Measurements from ENCODE around the gene PSMD14. TPM values are rescaled to one million over a fixed set of nuclear protein-coding genes. Genes with fewer than 3 reads are reported as not detected.
A peak's percentile ranks its signal among the peaks of the same experiment; 100 is the strongest.
"Not testable (repeated sequence)": the region's sequence is repeated elsewhere in the genome, so short reads cannot be mapped to it uniquely, and the experiment has no call there.

Gene PSMD14
- total RNA-seq, 2 donors from 2014 or later, result 100 to 106 TPM

- no peak overlapping the region for H3K4me3 Mint-ChIP-seq
- ATAC-seq (no peak), DNase-seq (ENCODE audit: low spot score) (no peak)
- no peak overlapping the region for H3K27ac Mint-ChIP-seq
- peaks cover 21 to 35% of the 10 kb centered on the region in 2 donors for H3K4me1 Mint-ChIP-seq (ENCODE audit: low read depth in 2 of 2)
- H3K36me3 Mint-ChIP-seq, result no peaks in the 10 kb centered on the region
- H3K27me3 Mint-ChIP-seq, result no peaks in the 10 kb centered on the region
- H3K9me3 Mint-ChIP-seq, result no peaks in the 10 kb centered on the region
These were observed 44.5 kb downstream of the PSMD14 start for GRCh38 chr2:161352719-161353118.

- DNase-seq (ENCODE audit: low spot score) (no peak), ATAC-seq (no peak)
- no peaks in the 10 kb centered on the region for H3K9me3 Mint-ChIP-seq
- no peak overlapping the region for H3K4me3 Mint-ChIP-seq
- H3K4me1 Mint-ChIP-seq (ENCODE audit: low read depth in 2 of 2), result peaks cover 24 to 38% of the 10 kb centered on the region in 2 donors
- no peaks in the 10 kb centered on the region for H3K36me3 Mint-ChIP-seq
- no peaks in the 10 kb centered on the region for H3K27me3 Mint-ChIP-seq
- no peak overlapping the region for H3K27ac Mint-ChIP-seq
These were observed 45.3 kb downstream of the PSMD14 start for GRCh38 chr2:161353543-161353942.

GRCh38 chr2:161354106-161354505 lies 45.9 kb downstream of the PSMD14 start:
- DNase-seq (ENCODE audit: low spot score) (no peak), ATAC-seq (no peak)
- H3K4me3 Mint-ChIP-seq, result no peak overlapping the region
- H3K36me3 Mint-ChIP-seq, result no peaks in the 10 kb centered on the region
- H3K27ac Mint-ChIP-seq, result no peak overlapping the region
- H3K9me3 Mint-ChIP-seq, result no peaks in the 10 kb centered on the region
- H3K27me3 Mint-ChIP-seq, result no peaks in the 10 kb centered on the region
- H3K4me1 Mint-ChIP-seq (ENCODE audit: low read depth in 2 of 2), result peaks cover 21 to 36% of the 10 kb centered on the region in 2 donors

GRCh38 chr2:161355106-161355505 lies 46.9 kb downstream of the PSMD14 start:
- Mint-ChIP-seq H3K9me3 (no peaks in the 10 kb centered on the region), H3K27ac (no peak overlapping the region), H3K27me3 (no peaks in the 10 kb centered on the region), H3K4me1 (ENCODE audit: low read depth in 2 of 2) (peaks cover 17 to 29% of the 10 kb centered on the region in 2 donors), H3K36me3 (no peaks in the 10 kb centered on the region), H3K4me3 (no peak overlapping the region)
- DNase-seq (ENCODE audit: low spot score) (no peak), ATAC-seq (no peak)

- H3K4me1 Mint-ChIP-seq (ENCODE audit: low read depth in 2 of 2), result peaks cover 17 to 29% of the 10 kb centered on the region in 2 donors
- no peak overlapping the region for H3K27ac Mint-ChIP-seq
- H3K27me3 Mint-ChIP-seq, result no peaks in the 10 kb centered on the region
- no peaks in the 10 kb centered on the region for H3K36me3 Mint-ChIP-seq
- no peaks in the 10 kb centered on the region for H3K9me3 Mint-ChIP-seq
- ATAC-seq (no peak), DNase-seq (ENCODE audit: low spot score) (no peak)
- no peak overlapping the region for H3K4me3 Mint-ChIP-seq
These were observed 47.8 kb downstream of the PSMD14 start for GRCh38 chr2:161355983-161356382.

GRCh38 chr2:161357097-161357496 lies 48.9 kb downstream of the PSMD14 start:
- no peak overlapping the region for H3K4me3 Mint-ChIP-seq
- H3K9me3 Mint-ChIP-seq, result no peaks in the 10 kb centered on the region
- no peak overlapping the region for H3K27ac Mint-ChIP-seq
- H3K4me1 Mint-ChIP-seq (ENCODE audit: low read depth in 2 of 2), result peaks cover 11 to 23% of the 10 kb centered on the region in 2 donors
- H3K27me3 Mint-ChIP-seq, result no peaks in the 10 kb centered on the region
- H3K36me3 Mint-ChIP-seq, result no peaks in the 10 kb centered on the region
- DNase-seq (ENCODE audit: low spot score) (no peak), ATAC-seq (no peak)

GRCh38 chr2:161358838-161359237 lies 50.6 kb downstream of the PSMD14 start:
- no peaks in the 10 kb centered on the region for H3K27me3 Mint-ChIP-seq
- H3K36me3 Mint-ChIP-seq, result peaks cover 9% of the 10 kb centered on the region
- DNase-seq (ENCODE audit: low spot score) (no peak), ATAC-seq (no peak)
- H3K4me3 Mint-ChIP-seq, result no peak overlapping the region
- peak overlapping the region in 1 of 2 donors; percentile 25 for H3K27ac Mint-ChIP-seq
- peaks cover 13 to 17% of the 10 kb centered on the region in 2 donors for H3K4me1 Mint-ChIP-seq (ENCODE audit: low read depth in 2 of 2)
- no peaks in the 10 kb centered on the region for H3K9me3 Mint-ChIP-seq

GRCh38 chr2:161360095-161360654 lies 52.0 kb downstream of the PSMD14 start:
- DNase-seq (ENCODE audit: low spot score); H3K4me3 Mint-ChIP-seq; H3K27me3 Mint-ChIP-seq; ATAC-seq; H3K9me3 Mint-ChIP-seq; H3K27ac Mint-ChIP-seq; H3K36me3 Mint-ChIP-seq: not testable (repeated sequence)
- H3K4me1 Mint-ChIP-seq (ENCODE audit: low read depth in 2 of 2), result peaks cover 15 to 16% of the 10 kb centered on the region in 2 donors

- no peak overlapping the region for H3K4me3 Mint-ChIP-seq
- DNase-seq (ENCODE audit: low spot score) (no peak), ATAC-seq (no peak)
- H3K9me3 Mint-ChIP-seq, result no peaks in the 10 kb centered on the region
- H3K36me3 Mint-ChIP-seq, result peaks cover 12% of the 10 kb centered on the region
- peaks cover 10 to 13% of the 10 kb centered on the region in 2 donors for H3K4me1 Mint-ChIP-seq (ENCODE audit: low read depth in 2 of 2)
- no peaks in the 10 kb centered on the region for H3K27me3 Mint-ChIP-seq
- H3K27ac Mint-ChIP-seq, result no peak overlapping the region
These were observed 54.4 kb downstream of the PSMD14 start for GRCh38 chr2:161362568-161363166.

- peaks cover 14% of the 10 kb centered on the region for H3K36me3 Mint-ChIP-seq
- H3K9me3 Mint-ChIP-seq, result no peaks in the 10 kb centered on the region
- H3K4me3 Mint-ChIP-seq, result no peak overlapping the region
- no peaks in the 10 kb centered on the region for H3K27me3 Mint-ChIP-seq
- no peak for ATAC-seq
- DNase-seq (ENCODE audit: low spot score), result no peak
- H3K4me1 Mint-ChIP-seq (ENCODE audit: low read depth in 2 of 2), result peaks cover 5 to 10% of the 10 kb centered on the region in 2 donors
- no peak overlapping the region for H3K27ac Mint-ChIP-seq
These were observed 59.5 kb downstream of the PSMD14 start for GRCh38 chr2:161367675-161368074.

GRCh38 chr2:161369311-161369710 lies 61.1 kb downstream of the PSMD14 start:
- peaks cover 9% of the 10 kb centered on the region for H3K36me3 Mint-ChIP-seq
- no peaks in the 10 kb centered on the region for H3K27me3 Mint-ChIP-seq
- no peaks in the 10 kb centered on the region for H3K9me3 Mint-ChIP-seq
- no peak overlapping the region for H3K4me3 Mint-ChIP-seq
- DNase-seq (ENCODE audit: low spot score) (no peak), ATAC-seq (no peak)
- H3K4me1 Mint-ChIP-seq (ENCODE audit: low read depth in 2 of 2), result peaks cover 5 to 8% of the 10 kb centered on the region in 2 donors
- H3K27ac Mint-ChIP-seq, result no peak overlapping the region

- Mint-ChIP-seq H3K4me1 (ENCODE audit: low read depth in 2 of 2) (no peaks in the 10 kb centered on the region), H3K9me3 (no peaks in the 10 kb centered on the region), H3K27me3 (no peaks in the 10 kb centered on the region), H3K27ac (no peak overlapping the region), H3K4me3 (no peak overlapping the region), H3K36me3 (peaks cover 9% of the 10 kb centered on the region)
- DNase-seq (ENCODE audit: low spot score) (no peak), ATAC-seq (no peak)
These were observed 62.8 kb downstream of the PSMD14 start for GRCh38 chr2:161370981-161371380.

GRCh38 chr2:161371869-161372268 lies 63.6 kb downstream of the PSMD14 start:
- Mint-ChIP-seq H3K27me3 (no peaks in the 10 kb centered on the region), H3K36me3 (peaks cover 9% of the 10 kb centered on the region), H3K9me3 (no peaks in the 10 kb centered on the region), H3K4me3 (no peak overlapping the region), H3K4me1 (ENCODE audit: low read depth in 2 of 2) (no peaks in the 10 kb centered on the region), H3K27ac (no peak overlapping the region)
- ATAC-seq (no peak), DNase-seq (ENCODE audit: low spot score) (no peak)

- no peak overlapping the region for H3K27ac Mint-ChIP-seq
- DNase-seq (ENCODE audit: low spot score), result no peak
- no peak for ATAC-seq
- H3K27me3 Mint-ChIP-seq, result no peaks in the 10 kb centered on the region
- H3K4me1 Mint-ChIP-seq (ENCODE audit: low read depth in 2 of 2), result no peaks in the 10 kb centered on the region
- peaks cover 5% of the 10 kb centered on the region for H3K36me3 Mint-ChIP-seq
- no peaks in the 10 kb centered on the region for H3K9me3 Mint-ChIP-seq
- no peak overlapping the region for H3K4me3 Mint-ChIP-seq
These were observed 65.7 kb downstream of the PSMD14 start for GRCh38 chr2:161373942-161374341.

GRCh38 chr2:161374446-161374845 lies 66.2 kb downstream of the PSMD14 start:
- DNase-seq (ENCODE audit: low spot score) (no peak), ATAC-seq (no peak)
- Mint-ChIP-seq H3K9me3 (no peaks in the 10 kb centered on the region), H3K4me1 (ENCODE audit: low read depth in 2 of 2) (peaks cover 0 to under 1% of the 10 kb centered on the region in 2 donors), H3K27ac (no peak overlapping the region), H3K27me3 (no peaks in the 10 kb centered on the region), H3K4me3 (no peak overlapping the region), H3K36me3 (peaks cover 5% of the 10 kb centered on the region)

Measured in natural killer cell treated with Interleukin-12 subunit alpha and Interleukin-12 subunit beta and Interleukin-15 and Interleukin-18, amount 100 ng/mL, for 72 hours (primary cell).